Kidney epithelial cell (primary cell): ENCODE results near the gene LGALS3. TPM values are rescaled to one million over a fixed set of nuclear protein-coding genes. Genes with fewer than 3 reads are reported as not detected.

Experiments used
- DNase-seq: peaks from one replicate; pipeline ENCODE4 v3.0.0-alpha.2; 2010; ENCODE audit warnings: low read depth
- H3K27me3 ChIP-seq: 2 replicates; pipeline ENCODE4 v1.6.0; 2011; ENCODE audit warnings: low read length; ENCODE audit not compliant: control insufficient read depth, insufficient read depth
- H3K36me3 ChIP-seq: 2 replicates; pipeline ENCODE4 v1.5.1; 2011; ENCODE audit warnings: low read length; ENCODE audit not compliant: control insufficient read depth, insufficient read depth
- H3K4me3 ChIP-seq: 2 replicates; pipeline ENCODE4 v1.5.1; 2011; ENCODE audit warnings: low read depth, mild to moderate bottlenecking, control low read depth, low read length
- total RNA-seq: library from RNA; depleted of rRNA; stranded (reverse); fragments of >200 nt; gene quantifications from 2 replicates; pipeline ENCODE4 v1.2.3, GENCODE V29; 2015
- TF ChIP-seq, protein P1 (sequence below): IDR thresholded peaks from 2 replicates; pipeline ENCODE4 v1.5.1; 2011; ENCODE audit warnings: mild to moderate bottlenecking, moderate library complexity, low read length, control low read depth, inconsistent platforms; ENCODE audit not compliant: insufficient read depth, poor library complexity, severe bottlenecking

LGALS3 gene
- total RNA-seq, 1 donor from 2014 or later = 114 TPM

DNA sequence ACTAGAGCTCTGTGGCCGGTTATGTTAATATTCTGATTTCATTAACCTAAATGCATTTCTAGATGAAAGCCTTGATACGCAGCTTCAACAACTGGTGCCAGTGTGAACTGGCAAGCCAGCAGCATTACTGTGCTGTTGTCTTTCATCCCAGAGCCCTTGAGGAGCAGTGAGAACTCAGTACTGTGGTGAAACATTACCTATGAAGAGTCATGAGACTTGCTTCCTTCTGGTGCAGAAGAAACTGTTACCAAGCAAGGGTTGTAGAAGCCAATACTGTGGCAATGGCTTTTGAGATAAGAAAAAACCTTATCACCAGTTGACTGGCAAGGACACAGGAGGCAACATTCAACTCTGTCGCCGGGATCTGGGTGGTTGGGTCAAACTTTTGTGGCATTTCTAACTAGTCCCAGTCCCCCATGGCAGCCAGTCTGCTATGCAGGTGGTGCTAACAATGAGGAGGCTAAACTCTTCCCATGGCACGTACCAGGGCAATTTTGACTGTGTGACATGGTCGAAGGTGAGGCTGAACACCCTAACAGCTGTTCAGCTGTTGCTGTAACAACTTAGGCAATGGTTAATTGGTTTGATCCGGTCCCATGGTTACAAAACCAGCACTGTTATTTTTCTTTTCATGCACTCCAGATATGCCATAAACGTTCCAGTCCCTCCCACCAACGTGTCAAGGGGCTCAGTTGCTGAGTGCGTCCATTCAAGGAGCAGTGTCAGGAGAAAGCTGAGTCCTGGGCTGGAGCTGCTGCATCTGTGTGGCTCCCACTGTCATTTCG lies 12.6 kb upstream of the LGALS3 start:
- no peaks in the 10 kb centered on the region for H3K27me3 ChIP-seq
- no peaks in the 10 kb centered on the region for H3K36me3 ChIP-seq
- no peak for DNase-seq
- no peak overlapping the region for H3K4me3 ChIP-seq
- TF ChIP-seq, protein P1, sequence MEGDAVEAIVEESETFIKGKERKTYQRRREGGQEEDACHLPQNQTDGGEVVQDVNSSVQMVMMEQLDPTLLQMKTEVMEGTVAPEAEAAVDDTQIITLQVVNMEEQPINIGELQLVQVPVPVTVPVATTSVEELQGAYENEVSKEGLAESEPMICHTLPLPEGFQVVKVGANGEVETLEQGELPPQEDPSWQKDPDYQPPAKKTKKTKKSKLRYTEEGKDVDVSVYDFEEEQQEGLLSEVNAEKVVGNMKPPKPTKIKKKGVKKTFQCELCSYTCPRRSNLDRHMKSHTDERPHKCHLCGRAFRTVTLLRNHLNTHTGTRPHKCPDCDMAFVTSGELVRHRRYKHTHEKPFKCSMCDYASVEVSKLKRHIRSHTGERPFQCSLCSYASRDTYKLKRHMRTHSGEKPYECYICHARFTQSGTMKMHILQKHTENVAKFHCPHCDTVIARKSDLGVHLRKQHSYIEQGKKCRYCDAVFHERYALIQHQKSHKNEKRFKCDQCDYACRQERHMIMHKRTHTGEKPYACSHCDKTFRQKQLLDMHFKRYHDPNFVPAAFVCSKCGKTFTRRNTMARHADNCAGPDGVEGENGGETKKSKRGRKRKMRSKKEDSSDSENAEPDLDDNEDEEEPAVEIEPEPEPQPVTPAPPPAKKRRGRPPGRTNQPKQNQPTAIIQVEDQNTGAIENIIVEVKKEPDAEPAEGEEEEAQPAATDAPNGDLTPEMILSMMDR = no peak

DNA sequence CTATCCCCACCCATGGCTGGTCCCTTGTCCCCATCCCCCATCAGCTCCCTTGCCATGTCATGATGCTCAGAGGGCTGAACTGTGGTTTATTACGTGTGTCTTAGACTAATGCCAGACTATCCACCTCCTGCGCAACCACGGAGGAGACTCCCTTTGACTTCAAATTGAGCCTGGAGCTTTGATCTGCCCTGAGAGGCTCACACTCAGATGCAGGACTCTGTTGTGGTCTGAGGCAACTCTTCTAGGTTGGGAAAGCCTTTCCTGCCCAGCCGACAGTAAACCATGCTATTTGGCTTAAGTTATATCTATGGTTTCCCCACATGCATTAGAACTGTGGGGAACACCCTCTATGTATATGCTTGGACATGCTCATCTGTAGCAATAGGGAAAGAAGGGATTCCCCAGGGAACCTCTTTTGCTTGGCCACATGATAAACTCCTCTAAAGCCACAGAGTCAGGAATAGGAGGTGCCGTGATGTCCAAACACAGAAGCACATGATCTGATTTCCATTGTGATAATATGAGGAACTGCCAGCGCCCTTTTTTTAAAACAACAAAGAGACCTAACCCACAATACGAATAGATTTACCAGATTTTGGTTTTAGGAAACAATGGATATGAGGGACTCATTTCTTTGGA lies 11.1 kb upstream of the LGALS3 start:
- Histone ChIP-seq H3K27me3 (no peaks in the 10 kb centered on the region), H3K36me3 (no peaks in the 10 kb centered on the region), H3K4me3 (no peak overlapping the region)
- TF ChIP-seq, protein P1 = no peak
- no peak for DNase-seq

DNA sequence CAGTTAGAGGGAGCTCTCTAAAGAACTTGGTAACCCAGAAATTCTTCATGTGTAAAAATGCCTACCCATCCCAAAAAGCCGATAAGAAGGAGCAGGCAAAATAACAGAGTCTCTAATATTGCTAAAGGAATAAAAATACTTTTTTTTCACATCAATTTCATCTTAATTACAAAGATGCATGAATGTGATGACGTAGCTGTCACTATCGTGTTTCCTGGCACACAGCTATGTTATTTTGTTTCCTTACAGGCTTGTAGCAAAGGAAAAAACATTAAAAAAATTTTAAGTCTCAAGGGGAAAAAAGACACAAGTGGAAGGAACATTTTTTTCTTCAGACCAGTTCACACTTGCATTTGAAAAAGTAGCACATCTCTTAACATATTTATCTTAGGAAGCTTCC lies 10.3 kb upstream of the LGALS3 start:
- TF ChIP-seq, protein P1 = no peak

DNA sequence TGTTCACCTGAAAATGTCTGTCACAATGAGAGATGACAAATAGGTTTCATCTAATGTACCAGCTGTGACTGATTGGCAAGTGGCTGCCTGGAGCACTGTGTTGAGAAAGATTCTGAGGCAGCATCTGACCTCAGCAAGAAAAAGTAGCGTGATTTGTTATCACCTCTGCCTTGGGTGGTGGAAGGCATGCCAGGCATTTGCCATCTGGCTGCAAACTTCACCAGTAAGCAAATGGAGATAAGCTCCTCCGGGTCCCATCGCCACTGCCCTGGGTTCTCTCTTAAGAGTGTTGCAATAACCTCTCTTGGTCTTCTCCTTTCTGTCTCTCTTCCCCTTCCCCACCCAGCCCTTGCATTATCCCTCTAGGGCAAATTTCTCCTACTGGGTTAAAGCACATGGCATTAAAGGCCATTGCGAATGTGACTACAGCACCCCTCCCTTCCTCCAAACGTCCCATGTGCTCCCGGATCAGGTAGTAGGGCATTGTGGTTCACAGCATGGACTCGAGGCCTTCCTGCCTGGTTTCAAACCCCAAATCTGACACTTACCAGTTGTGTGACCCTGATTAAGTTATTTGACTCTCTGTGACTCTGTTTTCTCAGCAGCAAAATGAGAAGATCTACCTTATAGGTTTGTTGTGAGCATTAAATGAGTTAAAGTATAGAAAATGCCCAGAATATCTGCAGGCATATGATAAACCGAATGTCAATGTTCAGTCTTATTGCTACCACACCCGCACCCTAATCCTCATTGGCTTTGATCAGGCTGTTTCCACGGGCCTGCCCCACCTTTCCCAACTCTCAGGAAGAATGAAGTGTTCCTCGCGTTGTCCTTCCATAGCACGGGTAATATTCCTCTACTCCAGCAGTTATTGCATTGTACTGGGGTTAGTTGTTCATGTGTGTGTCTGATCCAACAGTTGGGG lies 8.2 kb upstream of the LGALS3 start:
- H3K4me3 ChIP-seq = no peak overlapping the region
- no peak for DNase-seq
- TF ChIP-seq, protein P1 = no peak
- H3K27me3 ChIP-seq = no peaks in the 10 kb centered on the region
- no peaks in the 10 kb centered on the region for H3K36me3 ChIP-seq

More for the DNA sequence above, 10.3 kb upstream of the LGALS3 start:
- H3K27me3 ChIP-seq = no peaks in the 10 kb centered on the region
- H3K36me3 ChIP-seq = no peaks in the 10 kb centered on the region
- no peak overlapping the region for H3K4me3 ChIP-seq
- DNase-seq = no peak

DNA sequence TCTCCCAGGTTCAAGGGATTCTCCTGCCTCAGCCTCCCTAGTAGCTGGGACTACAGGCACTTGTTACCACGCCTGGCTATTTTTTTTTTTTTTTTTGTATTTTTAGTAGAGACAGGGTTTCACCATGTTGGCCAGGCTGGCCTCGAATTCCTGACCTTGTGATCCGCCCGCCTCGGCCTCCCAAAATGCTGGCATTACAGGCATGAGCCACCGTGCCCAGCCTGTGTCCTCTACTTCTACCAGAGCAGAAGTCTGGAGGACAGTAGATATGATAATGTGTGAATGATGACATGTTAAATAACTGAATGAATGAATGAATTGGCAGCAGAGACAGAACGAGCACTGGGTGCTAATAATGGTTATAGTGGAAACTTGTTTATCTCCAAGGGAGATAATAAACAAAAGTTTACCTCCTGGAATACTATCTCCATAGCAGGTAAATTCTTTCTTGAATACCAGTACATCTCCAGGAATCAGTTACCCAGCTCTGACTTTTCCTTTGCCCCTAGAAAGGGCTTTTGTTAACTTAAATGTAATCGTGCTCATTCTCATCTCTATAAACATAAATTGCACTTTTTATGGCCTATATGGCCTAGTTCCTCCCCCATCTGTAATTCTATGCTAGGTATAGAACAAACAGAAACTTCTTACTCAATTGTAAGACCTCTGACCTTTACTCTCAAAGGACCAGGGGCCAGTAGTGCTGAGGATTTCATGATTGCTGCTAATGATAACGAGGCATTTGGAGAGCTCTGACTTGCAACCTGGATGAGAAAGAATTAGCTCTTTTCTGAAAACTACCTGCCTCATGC lies 7.2 kb upstream of the LGALS3 start:
- TF ChIP-seq, protein P1 = no peak
- Histone ChIP-seq H3K27me3 (no peaks in the 10 kb centered on the region), H3K36me3 (no peaks in the 10 kb centered on the region), H3K4me3 (no peak overlapping the region)
- no peak for DNase-seq
